AG04450 (cell line): ENCODE measurements around the gene EPB41L2. TPM values are rescaled to one million over a fixed set of nuclear protein-coding genes. Genes with fewer than 3 reads are reported as not detected.

ENCODE experiments used
- CTCF ChIA-PET: fragments of 300-600, 350-600 bp; formaldehyde crosslinking; extraction: SDS; loops from one replicate; lab custom pipeline; 2022; ENCODE audit warnings: antibody characterized with exemption, inconsistent platforms; lab: Charles Lee
- POLR2A ChIA-PET: fragments of 350-600 bp; formaldehyde crosslinking; extraction: SDS; loops from one replicate; lab custom pipeline; 2021; ENCODE audit warnings: antibody characterized with exemption, inconsistent platforms; lab: Yijun Ruan, JAX
- DNase-seq: peaks from one replicate; pipeline ENCODE4 v3.0.0-alpha.2; 2011; ENCODE audit warnings: low read depth, low spot score
- H3K27ac ChIP-seq: one replicate; pipeline ENCODE4 v1.5.1; 2012; ENCODE audit warnings: low read depth, low read length, control low read depth
- H3K27me3 ChIP-seq: one replicate; pipeline ENCODE4 v1.6.0; 2012; ENCODE audit warnings: low read length; ENCODE audit not compliant: control insufficient read depth, insufficient read depth
- H3K4me3 ChIP-seq: 2 replicates; pipeline ENCODE4 v1.5.1; 2011; ENCODE audit warnings: mild to moderate bottlenecking, low read depth, low read length, control low read depth
- H3K9me3 ChIP-seq: 2 replicates; pipeline ENCODE4 v1.5.1; 2012; ENCODE audit warnings: low read length; ENCODE audit not compliant: control insufficient read depth, insufficient read depth
- CTCF ChIP-seq: IDR thresholded peaks from 2 replicates; pipeline ENCODE4 v1.5.1; 2011; ENCODE audit warnings: low read depth, low read length, control low read depth, inconsistent platforms
- polyA plus RNA-seq: library from polyadenylated mRNA; depleted of rRNA; stranded (reverse); fragments of >200 nt; gene quantifications from 2 replicates; pipeline ENCODE4 v1.2.3, GENCODE V29; 2011

The EPB41L2 gene
- polyA plus RNA-seq, 1 experiment: 165 TPM

- Histone ChIP-seq H3K27me3 (no peaks in the 10 kb centered on the region), H3K9me3 (peaks cover 23% of the 10 kb centered on the region; the same call in 1 of the 2 replicates), H3K4me3 (no peak overlapping the region), H3K27ac (no peak overlapping the region)
- TF ChIP-seq CTCF: no peak
- DNase-seq: no peak
- CTCF ChIA-PET: interaction anchor here (0.7 kb wide), 1 partner anchor 1021 kb away, joined by 3 read pairs; no protein-coding TSS in a partner anchor
- POLR2A ChIA-PET: no interaction called here
Observed at GRCh38 chr6:131051341-131051740, 11.7 kb downstream of the EPB41L2 start.

GRCh38 chr6:131049608-131050007 is 13.4 kb downstream of the EPB41L2 start:
- POLR2A ChIA-PET: no interaction called here
- H3K27ac ChIP-seq: no peak overlapping the region
- no peak for TF ChIP-seq CTCF
- H3K27me3 ChIP-seq: no peaks in the 10 kb centered on the region
- H3K9me3 ChIP-seq: peaks cover 18% of the 10 kb centered on the region; the same call in 1 of the 2 replicates
- CTCF ChIA-PET: interaction anchor here (1.0 kb wide), 1 partner anchor 34 kb away, joined by 3 read pairs; no protein-coding TSS in a partner anchor
- H3K4me3 ChIP-seq: no peak overlapping the region
- no peak for DNase-seq

GRCh38 chr6:131048933-131049515 is 14.0 kb downstream of the EPB41L2 start:
- TF ChIP-seq CTCF: no peak
- ChIA-PET CTCF (interaction anchor here (1.0 to 1.1 kb wide), 2 partner anchors 9 to 33 kb away, joined by 3 read pairs; no protein-coding TSS in a partner anchor), POLR2A (no interaction called here)
- Histone ChIP-seq H3K9me3 (peaks cover 12% of the 10 kb centered on the region; the same call in 1 of the 2 replicates), H3K27ac (no peak overlapping the region), H3K4me3 (no peak overlapping the region), H3K27me3 (no peaks in the 10 kb centered on the region)
- no peak for DNase-seq

- ChIA-PET POLR2A (no interaction called here), CTCF (interaction anchor here (1.1 kb wide), 1 partner anchor 10 kb away, joined by 3 read pairs; no protein-coding TSS in a partner anchor)
- DNase-seq: no peak
- Histone ChIP-seq H3K27ac (no peak overlapping the region), H3K9me3 (peaks cover 7% of the 10 kb centered on the region; the same call in 1 of the 2 replicates), H3K4me3 (no peak overlapping the region), H3K27me3 (no peaks in the 10 kb centered on the region)
- no peak for TF ChIP-seq CTCF
Observed at GRCh38 chr6:131048459-131048858, 14.6 kb downstream of the EPB41L2 start.

GRCh38 chr6:131045139-131045538 is 17.9 kb downstream of the EPB41L2 start:
- ChIA-PET CTCF (no interaction called here), POLR2A (interaction anchor here (0.7 kb wide), 1 partner anchor 17 kb away, joined by 3 read pairs; no protein-coding TSS in a partner anchor)
- Histone ChIP-seq H3K9me3 (no peaks in the 10 kb centered on the region), H3K27me3 (no peaks in the 10 kb centered on the region), H3K4me3 (no peak overlapping the region), H3K27ac (no peak overlapping the region)
- no peak for DNase-seq
- no peak for TF ChIP-seq CTCF
